AG04450 (cell line): ENCODE measurements around the gene USH2A. TPM values are rescaled to one million over a fixed set of nuclear protein-coding genes. Genes with fewer than 3 reads are reported as not detected.
A peak's percentile ranks its signal among the peaks of the same experiment; 100 is the strongest.

Experiments used
- CTCF ChIA-PET: fragments of 300-600, 350-600 bp; formaldehyde crosslinking; extraction: SDS; loops from one replicate; lab custom pipeline; 2022; ENCODE audit warnings: antibody characterized with exemption, inconsistent platforms; lab: Charles Lee
- POLR2A ChIA-PET: fragments of 350-600 bp; formaldehyde crosslinking; extraction: SDS; loops from one replicate; lab custom pipeline; 2021; ENCODE audit warnings: antibody characterized with exemption, inconsistent platforms; lab: Yijun Ruan, JAX
- DNase-seq: peaks from one replicate; pipeline ENCODE4 v3.0.0-alpha.2; 2011; ENCODE audit warnings: low read depth, low spot score
- H3K27ac ChIP-seq: one replicate; pipeline ENCODE4 v1.5.1; 2012; ENCODE audit warnings: low read depth, low read length, control low read depth
- H3K27me3 ChIP-seq: one replicate; pipeline ENCODE4 v1.6.0; 2012; ENCODE audit warnings: low read length; ENCODE audit not compliant: control insufficient read depth, insufficient read depth
- H3K4me3 ChIP-seq: 2 replicates; pipeline ENCODE4 v1.5.1; 2011; ENCODE audit warnings: mild to moderate bottlenecking, low read depth, low read length, control low read depth
- H3K9me3 ChIP-seq: 2 replicates; pipeline ENCODE4 v1.5.1; 2012; ENCODE audit warnings: low read length; ENCODE audit not compliant: control insufficient read depth, insufficient read depth
- CTCF ChIP-seq: IDR thresholded peaks from 2 replicates; pipeline ENCODE4 v1.5.1; 2011; ENCODE audit warnings: low read depth, low read length, control low read depth, inconsistent platforms
- polyA plus RNA-seq: library from polyadenylated mRNA; depleted of rRNA; stranded (reverse); fragments of >200 nt; gene quantifications from 2 replicates; pipeline ENCODE4 v1.2.3, GENCODE V29; 2011

Gene USH2A
- polyA plus RNA-seq, 1 experiment = 0.01 TPM

- POLR2A ChIA-PET = no interaction called here
- DNase-seq = no peak
- Histone ChIP-seq H3K4me3 (no peak overlapping the region), H3K9me3 (no peaks in the 10 kb centered on the region), H3K27me3 (no peaks in the 10 kb centered on the region), H3K27ac (no peak overlapping the region)
- TF ChIP-seq CTCF = no peak
- CTCF ChIA-PET = no interaction called here
Observed at GRCh38 chr1:215643592-215644321, 779.5 kb downstream of the USH2A start.

- H3K9me3 ChIP-seq = no peaks in the 10 kb centered on the region
- CTCF ChIA-PET = interaction anchor here (0.6 kb wide), 1 partner anchor 1457 kb away, joined by 3 read pairs; no protein-coding TSS in a partner anchor
- no peaks in the 10 kb centered on the region for H3K27me3 ChIP-seq
- no peak overlapping the region for H3K4me3 ChIP-seq
- TF ChIP-seq CTCF = no peak
- no peak for DNase-seq
- no peak overlapping the region for H3K27ac ChIP-seq
- POLR2A ChIA-PET = no interaction called here
Observed at GRCh38 chr1:215640429-215641148, 782.7 kb downstream of the USH2A start.

GRCh38 chr1:215637041-215637573, 786.1 kb downstream of the USH2A start:
- TF ChIP-seq CTCF = no peak; the same call in 1 of the 2 replicates
- Histone ChIP-seq H3K4me3 (peak overlapping the region; percentile 18), H3K9me3 (no peaks in the 10 kb centered on the region), H3K27ac (peak overlapping the region; percentile 69), H3K27me3 (no peaks in the 10 kb centered on the region)
- ChIA-PET POLR2A (no interaction called here), CTCF (no interaction called here)
- peak; percentile 79 for DNase-seq

- Histone ChIP-seq H3K9me3 (no peaks in the 10 kb centered on the region), H3K27me3 (no peaks in the 10 kb centered on the region), H3K4me3 (no peak overlapping the region), H3K27ac (peak overlapping the region; percentile 69)
- TF ChIP-seq CTCF = no peak
- POLR2A ChIA-PET = no interaction called here
- no peak for DNase-seq
- CTCF ChIA-PET = no interaction called here
Observed at GRCh38 chr1:215636258-215636965, 786.8 kb downstream of the USH2A start.
